ENCODE measurements around the gene KRT33A. TPM values are rescaled to one million over a fixed set of nuclear protein-coding genes. Genes with fewer than 3 reads are reported as not detected.

The KRT33A gene
- total and polyA plus RNA-seq, 4 donors, result not detected

- Histone ChIP-seq H3K9ac (ENCODE audit: low read depth in 1 of 2, low read length in 2 of 2) (no peak overlapping the region), H3K27ac (ENCODE audit: low read depth in 1 of 2, low read length in 2 of 2) (no peak overlapping the region), H3K9me3 (ENCODE audit: control insufficient read depth in 4 of 4, low read length in 3 of 4) (peaks cover 0 to 2% (median 0%) of the 10 kb centered on the region in 4 donors), H3K36me3 (ENCODE audit: control insufficient read depth in 4 of 4, insufficient read depth in 3 of 4, low read depth in 1 of 4, low read length in 3 of 4) (no peaks in the 10 kb centered on the region), H3K27me3 (ENCODE audit: control insufficient read depth in 4 of 4, insufficient read depth in 4 of 4, low read length in 3 of 4) (peaks cover 0 to under 1% (median 0%) of the 10 kb centered on the region in 4 donors), H3K4me3 (ENCODE audit: low read depth in 1 of 3, low read length in 3 of 3) (no peak overlapping the region), H3K4me1 (ENCODE audit: control insufficient read depth in 4 of 4, insufficient read depth in 4 of 4, low read length in 3 of 4) (no peaks in the 10 kb centered on the region)
- no peak for TF ChIP-seq RXRA (IDR thresholded peaks at IDR 0.05)
- TF ChIP-seq ATF3 (IDR thresholded peaks at IDR 0.05), result no peak
- TF ChIP-seq REST (IDR thresholded peaks at IDR 0.05), result no peak
- TF ChIP-seq NR2F2 (IDR thresholded peaks at IDR 0.05), result no peak
- TF ChIP-seq RAD21 (IDR thresholded peaks at IDR 0.05), result no peak
- TF ChIP-seq ZBTB33 (IDR thresholded peaks at IDR 0.05), result no peak
- TF ChIP-seq YY1 (IDR thresholded peaks at IDR 0.05), result no peak
- DNase-seq (ENCODE audit: low spot score), result no peak
- 95% methylated on average over 1 of the region's 1 CpG for WGBS
Measured at GRCh38 chr17:41386227-41386626, 35.6 kb upstream of the KRT33A start.

- 46% methylated on average over 1 of the region's 1 CpG for WGBS
Measured at GRCh38 chr17:41383690-41384089, 33.1 kb upstream of the KRT33A start.

More at GRCh38 chr17:41383690-41384089, 33.1 kb upstream of the KRT33A start:
- Histone ChIP-seq H3K4me1 (ENCODE audit: control insufficient read depth in 4 of 4, insufficient read depth in 4 of 4, low read length in 3 of 4) (no peaks in the 10 kb centered on the region), H3K27ac (ENCODE audit: low read depth in 1 of 2, low read length in 2 of 2) (no peak overlapping the region), H3K4me3 (ENCODE audit: low read depth in 1 of 3, low read length in 3 of 3) (no peak overlapping the region), H3K9ac (ENCODE audit: low read depth in 1 of 2, low read length in 2 of 2) (no peak overlapping the region), H3K27me3 (ENCODE audit: control insufficient read depth in 4 of 4, insufficient read depth in 4 of 4, low read length in 3 of 4) (peaks cover 0 to 4% (median 0%) of the 10 kb centered on the region in 4 donors), H3K9me3 (ENCODE audit: control insufficient read depth in 4 of 4, low read length in 3 of 4) (peaks cover 0 to 2% (median 0%) of the 10 kb centered on the region in 4 donors), H3K36me3 (ENCODE audit: control insufficient read depth in 4 of 4, insufficient read depth in 3 of 4, low read depth in 1 of 4, low read length in 3 of 4) (no peaks in the 10 kb centered on the region)
- DNase-seq (ENCODE audit: low spot score), result no peak
- no peak for TF ChIP-seq ATF3 (IDR thresholded peaks at IDR 0.05)
- no peak for TF ChIP-seq CTCF (IDR thresholded peaks at IDR 0.05; ENCODE audit: low read depth, low read length, missing input control)
- no peak for TF ChIP-seq FOXA1 (IDR thresholded peaks at IDR 0.05)
- peak; percentile 38 to 49 for TF ChIP-seq HNF4A (conservative IDR thresholded peaks at IDR 0.05)
- peak in 1 of 2 donors; percentile 12 for TF ChIP-seq RXRA (IDR thresholded peaks at IDR 0.05)
